CD4-positive, CD25-positive, alpha-beta regulatory T cell (primary cell): ENCODE measurements around the gene NEURL1. TPM values are rescaled to one million over a fixed set of nuclear protein-coding genes. Genes with fewer than 3 reads are reported as not detected.

Source experiments
- ATAC-seq, 2 donors: fragments of 150-1000 bp; cut with Tn5 transposase; one replicate each; pipeline ENCODE4 v1.10.0; 2021; ENCODE audit warnings: low read depth in 2 of 2, moderate number of reproducible peaks in 2 of 2, moderate library complexity in 1 of 2
- DNase-seq, 3 donors: peaks; one replicate each; pipeline versions ENCODE4 v3.0.0 to v3.0.0-alpha.2; 2012 to 2022; ENCODE audit warnings: mixed read lengths in 1 of 3
- H3K27ac ChIP-seq: one replicate; pipeline ENCODE4 v1.7.0; 2013; ENCODE audit warnings: mild to moderate bottlenecking, low read length; ENCODE audit not compliant: insufficient read depth, poor library complexity, severe bottlenecking
- H3K27me3 ChIP-seq: one replicate; pipeline ENCODE4 v1.7.0; 2013; ENCODE audit warnings: low read length; ENCODE audit not compliant: control insufficient read depth, insufficient read depth
- H3K36me3 ChIP-seq: one replicate; pipeline ENCODE4 v1.7.0; 2013; ENCODE audit warnings: mild to moderate bottlenecking, low read length, moderate library complexity; ENCODE audit not compliant: control insufficient read depth, insufficient read depth
- H3K4me1 ChIP-seq: 2 replicates; pipeline ENCODE4 v1.7.0; 2013; ENCODE audit warnings: mild to moderate bottlenecking, low read length; ENCODE audit not compliant: insufficient read depth, control insufficient read depth, poor library complexity, severe bottlenecking
- H3K4me3 ChIP-seq: one replicate; pipeline ENCODE4 v1.7.0; 2013; ENCODE audit warnings: low read depth, mild to moderate bottlenecking, low read length, moderate library complexity
- H3K9me3 ChIP-seq, 2 experiments: 1 replicate in 1 of 2; 2 replicates in 1 of 2; pipeline ENCODE4 v1.7.0; 2013; ENCODE audit warnings: low read length in 2 of 2, mild to moderate bottlenecking in 1 of 2, moderate library complexity in 1 of 2; ENCODE audit not compliant: control insufficient read depth in 2 of 2
- H3K27ac Mint-ChIP-seq, 3 donors: one replicate each; pipeline ENCODE4 v1.8.0; 2020 to 2022; ENCODE audit warnings: mild to moderate bottlenecking in 3 of 3, mixed read lengths in 3 of 3, moderate library complexity in 2 of 3
- H3K27me3 Mint-ChIP-seq: one replicate; pipeline ENCODE4 v1.8.0; 2022; ENCODE audit warnings: mild to moderate bottlenecking, mixed read lengths
- H3K36me3 Mint-ChIP-seq: one replicate; pipeline ENCODE4 v1.8.0; 2020; ENCODE audit warnings: mixed read lengths
- H3K4me1 Mint-ChIP-seq, 4 donors: one replicate each; pipeline ENCODE4 v1.8.0; 2020 to 2022; ENCODE audit warnings: mixed read lengths in 4 of 4, mild to moderate bottlenecking in 1 of 4
- H3K4me3 Mint-ChIP-seq, 4 donors: one replicate each; pipeline ENCODE4 v1.8.0; 2020 to 2022; ENCODE audit warnings: mild to moderate bottlenecking in 4 of 4, mixed read lengths in 4 of 4, moderate library complexity in 3 of 4
- H3K9me3 Mint-ChIP-seq, 7 donors: one replicate each; pipeline ENCODE4 v1.8.0; 2020 to 2022; ENCODE audit warnings: mixed read lengths in 7 of 7, mild to moderate bottlenecking in 3 of 7, moderate library complexity in 2 of 7
- polyA plus RNA-seq, 4 donors: library from polyadenylated mRNA; unstranded; fragments of 300-500 nt; fragmentation: Illumina TruSeq; gene quantifications; one replicate each; pipeline ENCODE4 v1.2.3, GENCODE V29; 2021
- total RNA-seq: library from RNA; stranded (reverse); gene quantifications from one replicate; pipeline ENCODE4 v1.2.3, GENCODE V29; 2022

The NEURL1 gene
- total and polyA plus RNA-seq, 5 donors from 2014 or later = 0.29 to 1.1 (median 0.71) TPM

- Mint-ChIP-seq H3K27me3 (no peaks in the 10 kb centered on the region), H3K36me3 (no peaks in the 10 kb centered on the region), H3K4me1 (peaks cover 0 to 22% (median 9%) of the 10 kb centered on the region in 4 donors), H3K4me3 (peak overlapping the region in 1 of 4 donors; percentile 47), H3K9me3 (no peaks in the 10 kb centered on the region), H3K27ac (peak overlapping the region in 1 of 3 donors; percentile 44)
- no peak overlapping the region for H3K4me3 ChIP-seq
- no peaks in the 10 kb centered on the region for H3K36me3 ChIP-seq
- H3K27me3 ChIP-seq = no peaks in the 10 kb centered on the region
- DNase-seq (no peak), ATAC-seq (no peak)
- no peaks in the 10 kb centered on the region for H3K9me3 ChIP-seq
- no peak overlapping the region for H3K27ac ChIP-seq
- peaks cover 21% of the 10 kb centered on the region for H3K4me1 ChIP-seq
Measured at GRCh38 chr10:103457176-103457712, 36.3 kb upstream of the NEURL1 start.

DNA sequence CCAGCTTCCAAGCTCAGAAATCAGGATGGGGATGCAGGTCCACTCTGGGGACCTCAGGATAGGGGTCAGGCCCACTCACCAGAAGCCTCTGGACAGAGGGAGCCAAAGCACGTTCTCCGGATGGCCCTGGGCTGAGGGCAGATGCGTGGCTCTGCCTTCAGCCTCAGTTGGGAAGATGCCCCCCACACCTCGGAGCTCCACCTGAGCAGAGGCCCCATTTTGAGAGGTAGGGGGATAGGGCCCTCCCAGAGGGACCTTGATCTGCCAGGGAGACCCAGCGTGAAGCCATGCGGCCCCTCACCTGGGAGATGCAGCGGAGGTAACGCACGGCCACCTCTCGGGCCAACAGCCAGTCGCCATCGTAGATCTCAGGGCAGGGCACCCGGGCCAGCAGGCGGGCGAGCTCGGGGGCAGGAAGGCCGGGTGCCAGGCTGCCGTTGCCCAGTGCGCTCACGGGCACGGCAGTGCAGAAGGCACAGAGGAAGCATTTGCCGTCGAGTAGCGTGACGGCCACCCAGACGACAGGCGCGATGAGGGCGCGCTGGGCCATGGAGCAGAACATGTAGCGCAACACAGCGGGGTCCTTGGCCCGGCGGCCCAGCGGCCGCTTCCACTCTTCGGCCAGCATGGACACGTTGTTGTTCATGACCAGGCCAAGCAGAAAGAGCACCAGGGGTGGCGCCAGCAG is 35.5 kb upstream of the NEURL1 start:
- Histone ChIP-seq H3K4me3 (no peak overlapping the region), H3K9me3 (no peaks in the 10 kb centered on the region), H3K36me3 (no peaks in the 10 kb centered on the region), H3K27ac (no peak overlapping the region), H3K4me1 (peaks cover 14% of the 10 kb centered on the region), H3K27me3 (no peaks in the 10 kb centered on the region)
- ATAC-seq (no peak), DNase-seq (no peak)
- H3K36me3 Mint-ChIP-seq = no peaks in the 10 kb centered on the region
- H3K9me3 Mint-ChIP-seq = no peaks in the 10 kb centered on the region
- H3K27me3 Mint-ChIP-seq = no peaks in the 10 kb centered on the region
- no peak overlapping the region for H3K27ac Mint-ChIP-seq
- no peak overlapping the region for H3K4me3 Mint-ChIP-seq
- peaks cover 0 to 16% (median 9%) of the 10 kb centered on the region in 4 donors for H3K4me1 Mint-ChIP-seq

DNA sequence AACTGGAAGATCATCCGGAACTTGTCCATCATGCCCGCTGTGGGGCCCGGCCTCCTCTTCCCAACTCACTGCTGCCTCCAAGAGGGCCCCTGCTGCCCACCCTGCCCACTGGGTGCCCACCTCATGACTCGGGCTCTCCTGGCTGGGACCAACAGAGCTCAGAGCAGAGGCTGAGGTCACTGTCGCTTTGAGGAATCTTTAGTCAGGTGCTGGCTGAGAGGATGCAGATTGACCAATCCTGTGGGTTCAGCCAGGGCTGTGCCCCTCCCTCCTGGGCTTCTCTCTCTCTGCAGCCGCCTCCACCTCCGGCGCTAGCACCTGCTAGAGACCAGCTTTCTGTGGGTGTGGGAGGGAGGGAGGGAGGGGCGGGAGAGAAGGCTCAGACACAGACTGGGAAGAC is 34.8 kb upstream of the NEURL1 start, which contains the start of gene CALHM1:
CALHM1 (minus strand) TSS at position 181 of the 400 bp plus-strand sequence; CDS start at position 32, 149 bp downstream.
- ATAC-seq = no peak
- no peak within 1 kb of the TSS for H3K4me3 ChIP-seq
- no peaks in the 10 kb centered on the region for H3K9me3 Mint-ChIP-seq
- no peaks in the 10 kb centered on the region for H3K36me3 Mint-ChIP-seq
- peak within 1 kb of the TSS in 1 of 3 donors; percentile 38 for H3K27ac Mint-ChIP-seq
- no peaks in the 10 kb centered on the region for H3K36me3 ChIP-seq
- H3K4me3 Mint-ChIP-seq = peak within 1 kb of the TSS in 1 of 4 donors; percentile 58
- peaks cover 0 to 10% (median 4%) of the 10 kb centered on the region in 4 donors for H3K4me1 Mint-ChIP-seq
- peaks cover 3% of the 10 kb centered on the region for H3K27me3 Mint-ChIP-seq
- no peaks in the 10 kb centered on the region for H3K9me3 ChIP-seq
- H3K27me3 ChIP-seq = no peaks in the 10 kb centered on the region
- peak in 1 of 3 donors; percentile 42 for DNase-seq
- H3K4me1 ChIP-seq = peaks cover 11% of the 10 kb centered on the region
- no peak within 1 kb of the TSS for H3K27ac ChIP-seq

- Histone ChIP-seq H3K36me3 (no peaks in the 10 kb centered on the region), H3K4me3 (no peak overlapping the region), H3K9me3 (no peaks in the 10 kb centered on the region), H3K27me3 (no peaks in the 10 kb centered on the region), H3K4me1 (peaks cover 7% of the 10 kb centered on the region), H3K27ac (no peak overlapping the region)
- Mint-ChIP-seq H3K4me1 (peaks cover 0 to 7% (median under 1%) of the 10 kb centered on the region in 4 donors), H3K36me3 (no peaks in the 10 kb centered on the region), H3K27ac (peak overlapping the region in 1 of 3 donors; percentile 38), H3K9me3 (no peaks in the 10 kb centered on the region), H3K4me3 (peak overlapping the region in 1 of 4 donors; percentile 58), H3K27me3 (peaks cover 4% of the 10 kb centered on the region)
- ATAC-seq (no peak), DNase-seq (no peak)
Measured at GRCh38 chr10:103459615-103460014, 33.9 kb upstream of the NEURL1 start.

DNA sequence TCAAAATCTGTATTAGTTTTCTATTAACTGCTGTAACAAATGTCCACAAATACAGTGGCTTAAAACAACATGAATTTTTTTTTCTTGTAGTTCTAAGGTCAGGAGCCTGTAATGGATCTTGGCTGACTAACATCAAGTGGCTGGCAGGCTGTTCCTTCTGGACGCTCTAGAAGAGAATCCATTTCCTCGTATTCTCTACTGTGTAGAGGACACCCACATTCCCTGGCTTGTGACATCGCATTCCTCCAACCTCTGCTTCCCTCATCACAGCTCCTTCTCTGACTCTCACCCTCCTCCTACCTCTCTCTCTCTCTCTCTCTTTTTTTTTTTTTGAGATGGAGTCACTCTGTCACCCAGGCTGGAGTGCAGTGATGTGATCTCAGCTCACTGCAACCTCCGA is 30.0 kb upstream of the NEURL1 start:
- Histone ChIP-seq H3K4me3 (no peak overlapping the region), H3K27me3 (no peaks in the 10 kb centered on the region), H3K4me1 (peaks cover 7% of the 10 kb centered on the region), H3K27ac (no peak overlapping the region), H3K36me3 (no peaks in the 10 kb centered on the region), H3K9me3 (no peaks in the 10 kb centered on the region)
- H3K27me3 Mint-ChIP-seq = peaks cover 4% of the 10 kb centered on the region
- no peaks in the 10 kb centered on the region for H3K9me3 Mint-ChIP-seq
- DNase-seq = no peak
- no peaks in the 10 kb centered on the region for H3K36me3 Mint-ChIP-seq
- no peak for ATAC-seq
- peaks cover 0 to 22% (median 8%) of the 10 kb centered on the region in 4 donors for H3K4me1 Mint-ChIP-seq
- no peak overlapping the region for H3K27ac Mint-ChIP-seq
- no peak overlapping the region for H3K4me3 Mint-ChIP-seq

DNA sequence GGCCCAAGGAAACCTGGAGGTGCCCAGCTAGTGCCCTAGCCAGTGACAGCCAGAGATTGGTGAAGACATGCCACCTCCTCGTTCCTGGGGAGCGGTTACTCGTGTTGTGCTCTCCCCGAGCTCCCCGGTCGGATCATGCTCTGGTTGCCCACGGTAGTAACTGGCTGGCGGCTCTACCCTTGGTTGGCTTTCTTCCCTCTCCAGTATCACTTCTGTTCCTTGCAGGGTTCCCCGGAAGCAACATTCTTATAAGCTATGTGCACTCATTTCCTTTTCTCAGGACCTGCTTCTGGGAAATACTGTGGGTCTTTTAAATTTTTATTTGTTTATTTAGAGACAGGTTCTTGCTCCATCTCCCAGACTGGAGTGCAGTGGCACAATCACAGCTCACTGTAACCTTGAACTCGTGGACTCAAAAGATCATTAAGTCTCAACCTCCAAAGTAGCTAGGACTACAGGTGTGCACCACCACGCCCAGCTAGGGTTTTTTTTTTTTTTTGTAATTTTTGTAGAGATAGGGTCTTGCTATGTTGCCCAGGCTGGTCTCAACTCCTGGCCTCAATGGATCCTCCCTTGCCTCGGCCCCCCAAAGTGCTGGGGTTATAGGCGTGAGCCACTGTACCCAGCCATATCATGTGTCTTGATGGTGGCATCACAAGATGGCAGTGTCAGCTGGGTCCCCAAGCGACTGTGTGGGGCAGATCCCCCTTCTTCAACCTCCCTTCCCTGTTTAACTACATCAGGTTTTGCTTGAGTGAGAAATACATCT is 27.9 kb upstream of the NEURL1 start:
- Mint-ChIP-seq H3K9me3 (no peaks in the 10 kb centered on the region), H3K27me3 (peaks cover 8% of the 10 kb centered on the region), H3K36me3 (no peaks in the 10 kb centered on the region), H3K4me3 (no peak overlapping the region), H3K27ac (no peak overlapping the region), H3K4me1 (peaks cover 0 to 33% (median 19%) of the 10 kb centered on the region in 4 donors)
- no peak for DNase-seq
- H3K4me3 ChIP-seq = no peak overlapping the region
- peaks cover 3% of the 10 kb centered on the region for H3K4me1 ChIP-seq
- H3K27ac ChIP-seq = no peak overlapping the region
- H3K27me3 ChIP-seq = no peaks in the 10 kb centered on the region
- H3K36me3 ChIP-seq = no peaks in the 10 kb centered on the region
- H3K9me3 ChIP-seq = no peaks in the 10 kb centered on the region
- ATAC-seq = no peak

DNA sequence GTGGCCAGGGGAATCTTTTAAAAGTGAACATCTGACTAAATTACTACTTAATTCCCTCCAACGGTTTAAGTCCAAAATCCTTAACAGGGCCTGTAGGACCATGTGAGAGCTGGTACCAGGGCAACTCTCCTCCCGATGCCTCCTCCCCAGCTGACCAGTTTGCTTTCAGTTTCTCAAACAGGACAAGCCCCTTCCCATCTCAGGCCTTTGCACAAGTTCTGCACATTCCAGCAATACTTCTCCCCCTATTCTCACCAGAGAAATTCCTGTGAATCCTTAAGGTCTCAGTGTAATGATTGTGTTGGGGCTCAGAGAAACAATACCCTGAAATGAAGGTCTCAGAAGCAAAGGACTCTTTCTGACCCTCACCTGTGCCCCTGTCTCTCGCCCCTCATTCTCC is 26.8 kb upstream of the NEURL1 start:
- peak overlapping the region in 2 of 3 donors; percentile 35 to 93 for H3K27ac Mint-ChIP-seq
- H3K9me3 Mint-ChIP-seq = no peaks in the 10 kb centered on the region
- Histone ChIP-seq H3K27me3 (no peaks in the 10 kb centered on the region), H3K4me3 (no peak overlapping the region), H3K36me3 (no peaks in the 10 kb centered on the region), H3K9me3 (no peaks in the 10 kb centered on the region), H3K27ac (no peak overlapping the region), H3K4me1 (peaks cover 14% of the 10 kb centered on the region)
- no peaks in the 10 kb centered on the region for H3K36me3 Mint-ChIP-seq
- DNase-seq (no peak), ATAC-seq (no peak)
- H3K27me3 Mint-ChIP-seq = peaks cover 9% of the 10 kb centered on the region
- no peak overlapping the region for H3K4me3 Mint-ChIP-seq
- H3K4me1 Mint-ChIP-seq = peaks cover 0 to 45% (median 28%) of the 10 kb centered on the region in 4 donors
